PC-9 (cell line): Measurements from ENCODE around the gene ST6GALNAC1.

ENCODE experiments used
- CTCF ChIP-seq: fragments of 200-600 bp; sonication (generic); conservative IDR thresholded peaks from 2 replicates; pipeline ENCODE4 v1.6.1; 2017; ENCODE audit warnings: mixed run types, antibody characterized with exemption, mild to moderate bottlenecking, moderate library complexity
- EZH2 ChIP-seq: fragments of 200-600 bp; sonication (generic); IDR thresholded peaks from 2 replicates; pipeline ENCODE4 v1.8.0; 2017; ENCODE audit warnings: antibody characterized with exemption, low read depth

- TF ChIP-seq CTCF (no peak), EZH2 (no peak)
Measured at GRCh38 chr17:76577876-76578275, 65.7 kb downstream of the ST6GALNAC1 start.
